Thoracic aorta (tissue), 2 donors: ENCODE results near the gene KAZN. TPM values are rescaled to one million over a fixed set of nuclear protein-coding genes. Genes with fewer than 3 reads are reported as not detected.

Source experiments
- ATAC-seq: fragments of 150-250 bp; one replicate; pipeline ENCODE4 v1.8.0; 2017; ENCODE audit warnings: low read depth; ENCODE audit not compliant: insufficient number of reproducible peaks, low FRiP score
- DNase-seq: peaks from one replicate; pipeline ENCODE4 v3.0.0-alpha.2; 2020; ENCODE audit warnings: low spot score
- H3K27ac ChIP-seq, 2 donors: fragments of 200-600 bp; sonication (generic); 1 replicate in 1 of 2; 2 replicates in 1 of 2; pipeline ENCODE4 v1.5.1; 2016; ENCODE audit warnings: mild to moderate bottlenecking in 2 of 2, moderate library complexity in 2 of 2
- H3K27me3 ChIP-seq: fragments of 200-600 bp; sonication (generic); replicated peaks from 2 replicates; pipeline ENCODE4 v1.6.0; 2016; ENCODE audit warnings: mild to moderate bottlenecking; ENCODE audit not compliant: insufficient read depth
- H3K36me3 ChIP-seq: fragments of 200-600 bp; sonication (generic); one replicate; pipeline ENCODE4 v1.5.1; 2016
- H3K4me1 ChIP-seq, 2 donors: fragments of 200-600 bp; sonication (generic); 1 replicate in 1 of 2; 2 replicates in 1 of 2; pipeline versions ENCODE4 v1.5.1 to v1.6.0; 2016; ENCODE audit warnings: low read depth in 2 of 2, mild to moderate bottlenecking in 1 of 2; ENCODE audit not compliant: control insufficient read depth in 1 of 2
- H3K4me3 ChIP-seq: fragments of 200-600 bp; sonication (generic); 2 replicates; pipeline ENCODE4 v1.5.1; 2016; ENCODE audit warnings: mild to moderate bottlenecking
- H3K9me3 ChIP-seq: fragments of 200-600 bp; sonication (generic); 2 replicates; pipeline ENCODE4 v1.5.1; 2016
- CTCF ChIP-seq: fragments of 200-600 bp; sonication (generic); IDR thresholded peaks from one replicate; pipeline ENCODE4 v1.5.1; 2019; ENCODE audit warnings: antibody characterized with exemption
- total RNA-seq, 2 donors: library from RNA; depleted of rRNA; stranded (reverse); fragments of >200 nt; gene quantifications; one replicate each; pipeline versions ENCODE4 v1.1.0 to v1.2.3, GENCODE V29; 2016

KAZN gene
- total RNA-seq, 2 donors from 2014 or later = 17.4 to 30.3 TPM

GRCh38 chr1:14815175-14815877, 216.8 kb downstream of the KAZN start:
- no peak overlapping the region for H3K4me3 ChIP-seq
- no peaks in the 10 kb centered on the region for H3K9me3 ChIP-seq
- H3K4me1 ChIP-seq = no peaks in the 10 kb centered on the region
- no peaks in the 10 kb centered on the region for H3K36me3 ChIP-seq
- no peak for DNase-seq
- no peak for ATAC-seq
- no peak overlapping the region for H3K27ac ChIP-seq
- TF ChIP-seq CTCF = no peak
- no peaks in the 10 kb centered on the region for H3K27me3 ChIP-seq

GRCh38 chr1:14817223-14818170, 219.0 kb downstream of the KAZN start:
- no peak for TF ChIP-seq CTCF
- Histone ChIP-seq H3K27ac (no peak overlapping the region), H3K4me1 (no peaks in the 10 kb centered on the region), H3K36me3 (no peaks in the 10 kb centered on the region), H3K4me3 (no peak overlapping the region), H3K27me3 (no peaks in the 10 kb centered on the region), H3K9me3 (no peaks in the 10 kb centered on the region)
- ATAC-seq (no peak), DNase-seq (no peak)

- H3K4me3 ChIP-seq = no peak overlapping the region
- no peaks in the 10 kb centered on the region for H3K36me3 ChIP-seq
- H3K27ac ChIP-seq = no peak overlapping the region
- TF ChIP-seq CTCF = no peak
- H3K9me3 ChIP-seq = no peaks in the 10 kb centered on the region
- H3K4me1 ChIP-seq = no peaks in the 10 kb centered on the region
- DNase-seq = no peak
- H3K27me3 ChIP-seq = no peaks in the 10 kb centered on the region
- no peak for ATAC-seq
These were observed 222.0 kb downstream of the KAZN start for GRCh38 chr1:14820295-14821085.

- Histone ChIP-seq H3K27ac (no peak overlapping the region), H3K36me3 (no peaks in the 10 kb centered on the region), H3K9me3 (no peaks in the 10 kb centered on the region), H3K4me1 (no peaks in the 10 kb centered on the region), H3K4me3 (no peak overlapping the region), H3K27me3 (no peaks in the 10 kb centered on the region)
- DNase-seq (no peak), ATAC-seq (no peak)
- TF ChIP-seq CTCF = no peak
These were observed 224.0 kb downstream of the KAZN start for GRCh38 chr1:14822493-14822892.

- DNase-seq (no peak), ATAC-seq (no peak)
- H3K4me3 ChIP-seq = no peak overlapping the region
- H3K36me3 ChIP-seq = no peaks in the 10 kb centered on the region
- H3K27ac ChIP-seq = no peak overlapping the region
- no peaks in the 10 kb centered on the region for H3K27me3 ChIP-seq
- no peak for TF ChIP-seq CTCF
- no peaks in the 10 kb centered on the region for H3K9me3 ChIP-seq
- H3K4me1 ChIP-seq = no peaks in the 10 kb centered on the region
These were observed 224.5 kb downstream of the KAZN start for GRCh38 chr1:14822996-14823395.
